Ishikawa (cell line): ENCODE data around the gene FSCN2.

Experiments used
- CEBPB ChIP-seq: IDR thresholded peaks from 2 replicates; pipeline ENCODE4 v1.6.1; 2012
- NFIC ChIP-seq: IDR thresholded peaks from 2 replicates; pipeline ENCODE4 v1.6.1; 2012
- RAD21 ChIP-seq: IDR thresholded peaks from 2 replicates; pipeline ENCODE4 v1.6.1; 2012; ENCODE audit warnings: low read depth
- REST ChIP-seq: IDR thresholded peaks from 2 replicates; pipeline ENCODE4 v1.6.1; 2012; ENCODE audit warnings: low read depth, mild to moderate bottlenecking
- TEAD4 ChIP-seq: IDR thresholded peaks from 2 replicates; pipeline ENCODE4 v1.6.1; 2012
- YY1 ChIP-seq: IDR thresholded peaks from 2 replicates; pipeline ENCODE4 v1.6.1; 2012; ENCODE audit warnings: low read depth

- TF ChIP-seq YY1, result no peak
- no peak for TF ChIP-seq NFIC
- no peak for TF ChIP-seq TEAD4
- no peak for TF ChIP-seq REST
- no peak for TF ChIP-seq RAD21
- no peak for TF ChIP-seq CEBPB
Measured at GRCh38 chr17:81518113-81518784, 9.9 kb upstream of the FSCN2 start.
